BLaER1 treated with 17β-estradiol and CSF1 and Interleukin-3, amounts not matched to agents 10 nM and 100 nM (cell line): ENCODE measurements around the gene GABBR1.
A peak's percentile ranks its signal among the peaks of the same experiment; 100 is the strongest.

Experiments
- H3K27ac ChIP-seq, 11 experiments: shearing (Covaris generic); formaldehyde crosslinking; 2 replicates each; pipeline ENCODE4 v1.8.1; 2022
- H3K27me3 ChIP-seq, 11 experiments: shearing (Covaris generic); formaldehyde crosslinking; 2 replicates each; pipeline ENCODE4 v1.8.1; 2022
- H3K36me3 ChIP-seq, 11 experiments: shearing (Covaris generic); formaldehyde crosslinking; 2 replicates each; pipeline ENCODE4 v1.8.1; 2022
- H3K4me1 ChIP-seq, 10 experiments: shearing (Covaris generic); formaldehyde crosslinking; 2 replicates each; pipeline ENCODE4 v1.8.1; 2022
- H3K4me2 ChIP-seq, 11 experiments: shearing (Covaris generic); formaldehyde crosslinking; 2 replicates each; pipeline ENCODE4 v1.8.1; 2022
- H3K4me3 ChIP-seq, 10 experiments: shearing (Covaris generic); formaldehyde crosslinking; 2 replicates each; pipeline ENCODE4 v1.8.1; 2022
- H3K9ac ChIP-seq, 11 experiments: shearing (Covaris generic); formaldehyde crosslinking; 2 replicates each; pipeline ENCODE4 v1.8.1; 2022
- H3K9me3 ChIP-seq, 11 experiments: shearing (Covaris generic); formaldehyde crosslinking; replicated peaks in 1 of 11; 2 replicates each; pipeline ENCODE4 v1.8.1; 2022
- H4K20me1 ChIP-seq, 11 experiments: shearing (Covaris generic); formaldehyde crosslinking; 2 replicates each; pipeline ENCODE4 v1.8.1; 2022
- Cebpa-rat ChIP-seq, 11 experiments: shearing (Covaris generic); IDR thresholded peaks; 2 replicates each; pipeline ENCODE4 v1.8.1; 2022

GABBR1 gene

GRCh38 chr6:29632789-29633533 is at the start of gene GABBR1:
TSS of gene GABBR1 (minus strand) at chr6:29633183. CDS start at chr6:29632385, 798 bp downstream.
- H3K9me3 ChIP-seq: no peaks in the 10 kb centered on the region
- H3K4me3 ChIP-seq: peak within 1 kb of the TSS; percentile 65 to 80 (median 73)
- no peaks in the 10 kb centered on the region for H3K36me3 ChIP-seq
- H3K9ac ChIP-seq: peak within 1 kb of the TSS; percentile 68 to 84 (median 77)
- TF ChIP-seq Cebpa-rat (IDR thresholded peaks at IDR 0.05): no peak
- peak within 1 kb of the TSS in 10 of 11 experiments; percentile 45 to 74 (median 64); a peak in 18 of 22 replicates for H3K27ac ChIP-seq
- H3K4me2 ChIP-seq: peak within 1 kb of the TSS; percentile 93 to 100 (median 98)
- no peaks in the 10 kb centered on the region for H3K27me3 ChIP-seq
- peaks cover 49 to 66% (median 54%) of the 10 kb centered on the region in 10 experiments for H3K4me1 ChIP-seq
- H4K20me1 ChIP-seq: peaks cover 0 to 32% (median 19%) of the 10 kb centered on the region in 11 experiments; a peak in 13 of 22 replicates

- no peak for TF ChIP-seq Cebpa-rat (IDR thresholded peaks at IDR 0.05)
Measured at GRCh38 chr6:29681811-29682210, 48.8 kb upstream of the GABBR1 start.

DNA sequence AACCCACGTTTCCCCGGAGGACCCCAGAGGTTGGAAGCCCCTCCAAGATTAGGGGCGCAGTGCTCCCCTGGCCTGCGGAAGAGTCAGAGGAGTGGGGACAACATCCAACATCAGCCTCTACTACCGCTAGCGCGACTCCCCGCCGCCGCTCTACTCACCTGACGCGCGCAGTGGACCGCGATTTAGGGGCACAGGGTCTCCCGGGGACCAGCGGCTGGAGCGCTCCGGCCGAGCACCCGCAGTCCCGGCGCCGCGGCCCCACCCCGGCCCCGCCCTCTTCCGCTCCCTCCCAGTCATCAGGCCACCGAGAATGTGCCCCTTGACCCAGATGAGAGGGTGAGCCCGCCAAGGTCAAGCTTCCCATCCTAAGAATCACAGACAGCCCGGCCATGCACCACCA is 47.9 kb upstream of the GABBR1 start, which contains the start of gene ZFP57:
ZFP57 (minus strand) TSS at position 249 of the 400 bp plus-strand sequence. CDS start 4,149 bp downstream, outside the sequence.
- H3K9me3 ChIP-seq: peaks cover 0 to 16% (median 12%) of the 10 kb centered on the region in 11 experiments; a peak in 13 of 22 replicates
- H3K27ac ChIP-seq: no peak within 1 kb of the TSS
- H3K4me3 ChIP-seq: no peak within 1 kb of the TSS
- H3K9ac ChIP-seq: no peak within 1 kb of the TSS
- no peaks in the 10 kb centered on the region for H3K27me3 ChIP-seq
- TF ChIP-seq Cebpa-rat (IDR thresholded peaks at IDR 0.05): no peak
- no peak within 1 kb of the TSS for H3K4me2 ChIP-seq
- H4K20me1 ChIP-seq: no peaks in the 10 kb centered on the region; a peak in 1 of 22 replicates
- H3K4me1 ChIP-seq: peaks cover 9 to 24% (median 12%) of the 10 kb centered on the region in 10 experiments
- H3K36me3 ChIP-seq: no peaks in the 10 kb centered on the region

More at GRCh38 chr6:29681811-29682210, 48.8 kb upstream of the GABBR1 start:
- peaks cover 0 to 16% (median 12%) of the 10 kb centered on the region in 11 experiments; a peak in 13 of 22 replicates for H3K9me3 ChIP-seq
- H3K27ac ChIP-seq: no peak overlapping the region
- H3K4me3 ChIP-seq: no peak overlapping the region
- no peaks in the 10 kb centered on the region; a peak in 1 of 22 replicates for H4K20me1 ChIP-seq
- no peak overlapping the region for H3K4me2 ChIP-seq
- no peaks in the 10 kb centered on the region for H3K27me3 ChIP-seq
- no peaks in the 10 kb centered on the region for H3K36me3 ChIP-seq
- no peak overlapping the region for H3K9ac ChIP-seq
- H3K4me1 ChIP-seq: peaks cover 5 to 15% (median 7%) of the 10 kb centered on the region in 10 experiments

DNA sequence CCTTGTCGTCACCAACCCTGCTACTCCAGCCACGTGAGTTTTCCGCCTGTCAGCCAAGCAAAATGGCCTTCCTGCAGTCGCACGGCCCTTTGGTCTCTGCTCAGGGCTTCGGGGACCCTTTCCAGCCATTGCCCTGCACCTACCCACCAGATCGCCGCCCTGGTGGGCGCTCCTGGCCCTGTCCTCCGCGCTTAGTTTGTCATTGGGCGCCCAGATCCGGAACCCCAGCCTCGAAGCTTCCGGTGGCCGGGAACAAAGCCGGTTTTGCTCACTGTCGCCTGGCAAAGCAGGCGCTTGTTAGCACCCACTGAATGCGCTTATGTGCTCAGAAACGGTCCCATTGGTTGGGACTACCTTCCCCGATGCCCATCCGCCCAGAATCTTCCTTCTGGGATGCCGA is 47.4 kb upstream of the GABBR1 start:
- TF ChIP-seq Cebpa-rat (IDR thresholded peaks at IDR 0.05): no peak
- Histone ChIP-seq H3K9me3 (peaks cover 0 to 16% (median 12%) of the 10 kb centered on the region in 11 experiments; a peak in 13 of 22 replicates), H4K20me1 (no peaks in the 10 kb centered on the region; a peak in 1 of 22 replicates), H3K4me2 (no peak overlapping the region), H3K36me3 (no peaks in the 10 kb centered on the region), H3K27me3 (no peaks in the 10 kb centered on the region), H3K4me3 (no peak overlapping the region), H3K4me1 (peaks cover 9 to 26% (median 12%) of the 10 kb centered on the region in 10 experiments), H3K9ac (no peak overlapping the region), H3K27ac (no peak overlapping the region)

DNA sequence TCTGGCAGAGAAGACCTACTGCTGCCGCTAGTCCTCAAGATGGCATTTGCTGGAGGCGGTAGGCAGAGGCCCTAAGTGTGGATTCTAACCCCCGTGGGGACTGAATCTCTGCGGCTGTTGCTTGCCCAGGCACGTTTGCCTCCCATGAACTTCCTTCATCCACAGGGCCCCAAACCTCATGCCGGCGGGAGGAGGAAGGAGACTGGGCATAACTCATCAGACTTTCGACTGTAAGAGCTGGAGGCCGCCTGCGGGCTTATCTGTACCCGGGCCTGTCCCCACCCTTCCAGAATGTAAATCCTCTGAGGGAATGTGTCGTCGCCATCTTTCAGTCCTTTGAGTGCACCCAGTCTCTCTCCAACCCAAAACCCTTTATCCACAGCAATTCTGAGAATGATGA is 47.0 kb upstream of the GABBR1 start:
- H3K9me3 ChIP-seq: peaks cover 0 to 16% (median 12%) of the 10 kb centered on the region in 11 experiments; a peak in 13 of 22 replicates
- no peak overlapping the region for H3K27ac ChIP-seq
- H4K20me1 ChIP-seq: no peaks in the 10 kb centered on the region; a peak in 1 of 22 replicates
- no peak overlapping the region for H3K4me2 ChIP-seq
- no peak for TF ChIP-seq Cebpa-rat (IDR thresholded peaks at IDR 0.05)
- peaks cover 9 to 26% (median 12%) of the 10 kb centered on the region in 10 experiments for H3K4me1 ChIP-seq
- H3K4me3 ChIP-seq: no peak overlapping the region
- no peaks in the 10 kb centered on the region for H3K27me3 ChIP-seq
- no peaks in the 10 kb centered on the region for H3K36me3 ChIP-seq
- no peak overlapping the region for H3K9ac ChIP-seq

GRCh38 chr6:29678114-29678513 is 45.1 kb upstream of the GABBR1 start:
- H4K20me1 ChIP-seq: no peaks in the 10 kb centered on the region; a peak in 1 of 22 replicates
- no peak overlapping the region for H3K9ac ChIP-seq
- H3K27me3 ChIP-seq: no peaks in the 10 kb centered on the region
- H3K27ac ChIP-seq: no peak overlapping the region
- H3K4me1 ChIP-seq: peaks cover 9 to 28% (median 12%) of the 10 kb centered on the region in 10 experiments
- H3K36me3 ChIP-seq: no peaks in the 10 kb centered on the region
- H3K4me2 ChIP-seq: peak overlapping the region in 2 of 11 experiments; percentile 1 to 57; a peak in 1 of 22 replicates
- TF ChIP-seq Cebpa-rat (IDR thresholded peaks at IDR 0.05): no peak
- H3K9me3 ChIP-seq: peaks cover 0 to 16% (median 12%) of the 10 kb centered on the region in 11 experiments; a peak in 13 of 22 replicates
- no peak overlapping the region for H3K4me3 ChIP-seq

- H3K36me3 ChIP-seq: no peaks in the 10 kb centered on the region
- no peaks in the 10 kb centered on the region; a peak in 1 of 22 replicates for H4K20me1 ChIP-seq
- H3K4me2 ChIP-seq: peak overlapping the region; percentile 28 to 77 (median 50); a peak in 21 of 22 replicates
- no peaks in the 10 kb centered on the region for H3K27me3 ChIP-seq
- peaks cover 9 to 28% (median 12%) of the 10 kb centered on the region in 10 experiments for H3K4me1 ChIP-seq
- no peak for TF ChIP-seq Cebpa-rat (IDR thresholded peaks at IDR 0.05)
- no peak overlapping the region for H3K4me3 ChIP-seq
- peak overlapping the region in 7 of 11 experiments; percentile 6 to 70 (median 55); a peak in 11 of 22 replicates for H3K27ac ChIP-seq
- H3K9ac ChIP-seq: peak overlapping the region in 2 of 11 experiments; percentile 45 to 49; a peak in 3 of 22 replicates
- H3K9me3 ChIP-seq: peaks cover 0 to 16% (median 12%) of the 10 kb centered on the region in 11 experiments; a peak in 13 of 22 replicates
Measured at GRCh38 chr6:29676981-29677601, 44.1 kb upstream of the GABBR1 start.

DNA sequence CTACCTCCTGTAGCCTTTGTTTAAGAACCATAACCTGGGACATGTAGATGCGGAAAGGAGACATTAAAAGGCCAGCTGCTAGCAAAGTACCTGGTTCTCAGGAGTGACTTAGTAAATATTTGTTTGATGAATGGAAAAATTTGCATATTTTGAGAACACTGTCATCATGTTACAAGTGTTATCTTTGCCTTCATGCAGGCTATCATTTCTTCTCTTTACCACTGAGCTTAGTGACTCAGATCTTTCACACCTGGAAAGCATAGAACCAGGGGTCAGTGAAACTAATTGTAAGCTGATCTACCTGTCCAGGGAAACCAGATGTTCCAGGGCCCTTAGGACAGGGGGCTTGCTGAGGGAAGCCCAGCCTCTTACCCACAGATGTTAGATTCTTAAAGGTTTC is 42.6 kb upstream of the GABBR1 start:
- no peak for TF ChIP-seq Cebpa-rat (IDR thresholded peaks at IDR 0.05)
- H3K36me3 ChIP-seq: no peaks in the 10 kb centered on the region

DNA sequence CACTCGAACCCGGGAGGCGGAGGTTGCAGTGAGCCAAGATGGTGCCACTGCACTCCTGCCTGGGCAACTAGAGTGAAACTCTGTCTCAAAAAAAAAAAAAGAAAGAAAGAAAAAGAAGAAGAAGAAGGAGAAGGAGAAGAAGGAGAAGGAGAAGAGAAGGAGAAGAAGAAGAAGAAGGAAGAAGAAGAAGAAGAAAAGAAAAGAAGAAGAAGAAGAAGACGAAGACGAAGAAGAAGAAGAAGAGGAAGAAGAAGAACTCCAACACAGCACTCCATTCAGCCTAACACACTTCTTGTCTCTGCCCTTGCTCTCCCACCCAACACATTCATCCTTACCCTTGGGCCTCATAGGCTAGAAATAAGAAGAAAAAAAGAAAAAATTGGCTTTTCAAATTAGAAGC is 41.0 kb upstream of the GABBR1 start:
- Histone ChIP-seq H3K27me3 (no peaks in the 10 kb centered on the region), H3K4me1 (peaks cover 9 to 28% (median 12%) of the 10 kb centered on the region in 10 experiments), H3K4me3 (no peak overlapping the region), H4K20me1 (no peaks in the 10 kb centered on the region; a peak in 1 of 22 replicates), H3K4me2 (peak overlapping the region in 1 of 11 experiments; percentile 24; a peak in 1 of 22 replicates), H3K9me3 (no peaks in the 10 kb centered on the region), H3K36me3 (no peaks in the 10 kb centered on the region), H3K9ac (no peak overlapping the region), H3K27ac (no peak overlapping the region)
- TF ChIP-seq Cebpa-rat (IDR thresholded peaks at IDR 0.05): no peak

More for the DNA sequence above, 42.6 kb upstream of the GABBR1 start:
- Histone ChIP-seq H3K9me3 (peaks cover 0 to 9% (median 6%) of the 10 kb centered on the region in 11 experiments; a peak in 13 of 22 replicates), H3K27me3 (no peaks in the 10 kb centered on the region), H3K4me3 (no peak overlapping the region), H3K27ac (no peak overlapping the region), H3K4me2 (no peak overlapping the region), H4K20me1 (no peaks in the 10 kb centered on the region; a peak in 1 of 22 replicates), H3K4me1 (peaks cover 9 to 28% (median 12%) of the 10 kb centered on the region in 10 experiments), H3K9ac (no peak overlapping the region)
